ENCODE results near the gene VAPA. TPM values are rescaled to one million over a fixed set of nuclear protein-coding genes. Genes with fewer than 3 reads are reported as not detected.
"Not testable (repeated sequence)": the region's sequence is repeated elsewhere in the genome, so short reads cannot be mapped to it uniquely, and the experiment has no call there.

The VAPA gene
- total and polyA plus RNA-seq, 2 donors (not counting 1 experiment from before 2014, with no cell fraction given): 47.7 to 109 TPM

- Histone ChIP-seq H3K79me2 (ENCODE audit: control insufficient read depth, insufficient read depth, low read length) (peaks cover 11% of the 10 kb centered on the region), H3K27ac (ENCODE audit: low read length in 2 of 2) (no peak overlapping the region), H2AFZ (ENCODE audit: insufficient read depth, low read depth, low read length, poor library complexity, severe bottlenecking) (no peak overlapping the region), H4K20me1 (ENCODE audit: control insufficient read depth, insufficient read depth, low read length, poor library complexity, severe bottlenecking) (peaks cover 10% of the 10 kb centered on the region), H3K27me3 (replicated peaks in 1 of 4; ENCODE audit: control extremely low read depth in 1 of 4, control insufficient read depth in 3 of 4, insufficient read depth in 4 of 4, low read length in 3 of 4) (peaks cover 0 to 7% (median 2%) of the 10 kb centered on the region in 4 experiments), H3K4me1 (ENCODE audit: control insufficient read depth in 2 of 2, insufficient read depth in 2 of 2, low read length in 2 of 2) (peaks cover 10 to 11% of the 10 kb centered on the region in 2 donors), H3K4me3 (ENCODE audit: control extremely low read depth in 1 of 5, extremely low read depth in 1 of 5, insufficient read depth in 1 of 5, low read depth in 2 of 5, low read length in 4 of 5) (no peak overlapping the region), H3K4me2 (replicated peaks; ENCODE audit: low read depth, low read length, poor library complexity, severe bottlenecking) (no peak overlapping the region), H3K9ac (ENCODE audit: low read length) (no peak overlapping the region), H3K9me3 (ENCODE audit: control extremely low read depth in 1 of 3, control insufficient read depth in 2 of 3, insufficient read depth in 1 of 3, low read length in 2 of 3) (peaks cover 0 to 6% (median 1%) of the 10 kb centered on the region in 3 donors), H3K36me3 (replicated peaks in 1 of 2; ENCODE audit: control extremely low read depth in 1 of 2, control insufficient read depth in 1 of 2, extremely low read depth in 1 of 2, insufficient read depth in 2 of 2, low read length in 1 of 2) (no peaks in the 10 kb centered on the region)
- TF ChIP-seq, protein P1, sequence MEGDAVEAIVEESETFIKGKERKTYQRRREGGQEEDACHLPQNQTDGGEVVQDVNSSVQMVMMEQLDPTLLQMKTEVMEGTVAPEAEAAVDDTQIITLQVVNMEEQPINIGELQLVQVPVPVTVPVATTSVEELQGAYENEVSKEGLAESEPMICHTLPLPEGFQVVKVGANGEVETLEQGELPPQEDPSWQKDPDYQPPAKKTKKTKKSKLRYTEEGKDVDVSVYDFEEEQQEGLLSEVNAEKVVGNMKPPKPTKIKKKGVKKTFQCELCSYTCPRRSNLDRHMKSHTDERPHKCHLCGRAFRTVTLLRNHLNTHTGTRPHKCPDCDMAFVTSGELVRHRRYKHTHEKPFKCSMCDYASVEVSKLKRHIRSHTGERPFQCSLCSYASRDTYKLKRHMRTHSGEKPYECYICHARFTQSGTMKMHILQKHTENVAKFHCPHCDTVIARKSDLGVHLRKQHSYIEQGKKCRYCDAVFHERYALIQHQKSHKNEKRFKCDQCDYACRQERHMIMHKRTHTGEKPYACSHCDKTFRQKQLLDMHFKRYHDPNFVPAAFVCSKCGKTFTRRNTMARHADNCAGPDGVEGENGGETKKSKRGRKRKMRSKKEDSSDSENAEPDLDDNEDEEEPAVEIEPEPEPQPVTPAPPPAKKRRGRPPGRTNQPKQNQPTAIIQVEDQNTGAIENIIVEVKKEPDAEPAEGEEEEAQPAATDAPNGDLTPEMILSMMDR (IDR thresholded peaks at IDR 0.05): no peak
- TF ChIP-seq EZH2 (IDR thresholded peaks at IDR 0.05; ENCODE audit: borderline replicate concordance, insufficient read depth, low read depth, low read length, poor library complexity, severe bottlenecking): no peak
- POLR2A ChIA-PET: no interaction called here
- no CpG with 5 or more reads among the region's 2 CpGs for WGBS (ENCODE audit: insufficient coverage)
- CTCF ChIA-PET: no interaction called here
- ATAC-seq (ENCODE audit: low read depth): no peak
- H3K27me3 Mint-ChIP-seq: peaks cover 27% of the 10 kb centered on the region
- intact Hi-C loops (cut with micrococcal nuclease): loop anchor here (5.0 kb wide), 2 partner anchors 1203 to 1308 kb away; partner anchors contain the start of gene MTCL1
- H3K4me3 Mint-ChIP-seq: no peak overlapping the region
- DNase-seq: no peak
- H3K9me3 Mint-ChIP-seq (ENCODE audit: insufficient read depth): no peaks in the 10 kb centered on the region
- peaks cover 15% of the 10 kb centered on the region for H3K4me1 Mint-ChIP-seq
- no peak overlapping the region for H3K27ac Mint-ChIP-seq
Observed at GRCh38 chr18:9910661-9911060, 3.2 kb upstream of the VAPA start.

DNA sequence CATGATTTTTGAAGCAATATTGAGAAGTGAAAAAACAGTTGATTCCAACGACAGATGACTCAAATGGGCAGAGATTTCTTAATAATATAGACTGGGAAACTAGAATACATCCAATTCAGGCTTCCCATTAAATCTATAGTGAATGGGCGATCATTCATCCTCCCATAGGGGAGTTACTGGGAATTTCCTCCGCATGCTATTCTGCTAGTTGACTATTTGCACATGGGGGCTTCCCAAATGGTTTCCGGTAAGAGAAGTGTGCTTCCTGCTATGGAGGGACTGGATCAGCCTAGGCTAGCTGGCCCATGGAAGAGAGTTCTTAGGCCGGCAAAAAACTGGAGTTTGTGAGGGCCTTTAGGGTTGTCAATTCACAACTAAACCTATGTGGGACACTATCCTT is 2.6 kb upstream of the VAPA start:
- intact Hi-C loops (cut with micrococcal nuclease): loop anchor here (5.0 kb wide), 2 partner anchors 1204 to 1309 kb away; partner anchors contain the start of gene MTCL1
- no peak overlapping the region for H3K27ac Mint-ChIP-seq
- no peaks in the 10 kb centered on the region for H3K9me3 Mint-ChIP-seq (ENCODE audit: insufficient read depth)
- TF ChIP-seq EZH2 (IDR thresholded peaks at IDR 0.05; ENCODE audit: borderline replicate concordance, insufficient read depth, low read depth, low read length, poor library complexity, severe bottlenecking): no peak
- TF ChIP-seq, protein P1 (IDR thresholded peaks at IDR 0.05): no peak
- no peak overlapping the region for H2AFZ ChIP-seq (ENCODE audit: insufficient read depth, low read depth, low read length, poor library complexity, severe bottlenecking)
- H3K4me1 Mint-ChIP-seq: peaks cover 20% of the 10 kb centered on the region
- H3K27me3 ChIP-seq (replicated peaks in 1 of 4; ENCODE audit: control extremely low read depth in 1 of 4, control insufficient read depth in 3 of 4, insufficient read depth in 4 of 4, low read length in 3 of 4): peaks cover 0 to 7% (median 2%) of the 10 kb centered on the region in 4 experiments
- POLR2A ChIA-PET: no interaction called here
- H3K27me3 Mint-ChIP-seq: peaks cover 21% of the 10 kb centered on the region
- no peaks in the 10 kb centered on the region for H3K36me3 ChIP-seq (replicated peaks in 1 of 2; ENCODE audit: control extremely low read depth in 1 of 2, control insufficient read depth in 1 of 2, extremely low read depth in 1 of 2, insufficient read depth in 2 of 2, low read length in 1 of 2)
- CTCF ChIA-PET: interaction anchor here (1.1 kb wide), 1 partner anchor 16 kb away, joined by 3 read pairs; no protein-coding TSS in a partner anchor
- H4K20me1 ChIP-seq (ENCODE audit: control insufficient read depth, insufficient read depth, low read length, poor library complexity, severe bottlenecking): peaks cover 16% of the 10 kb centered on the region
- DNase-seq: no peak
- peaks cover 0 to 6% (median 1%) of the 10 kb centered on the region in 3 donors for H3K9me3 ChIP-seq (ENCODE audit: control extremely low read depth in 1 of 3, control insufficient read depth in 2 of 3, insufficient read depth in 1 of 3, low read length in 2 of 3)
- H3K9ac ChIP-seq (ENCODE audit: low read length): no peak overlapping the region
- no CpG with 5 or more reads among the region's 5 CpGs for WGBS (ENCODE audit: insufficient coverage)
- H3K4me2 ChIP-seq (replicated peaks; ENCODE audit: low read depth, low read length, poor library complexity, severe bottlenecking): no peak overlapping the region
- peaks cover 16% of the 10 kb centered on the region in 2 donors for H3K4me1 ChIP-seq (ENCODE audit: control insufficient read depth in 2 of 2, insufficient read depth in 2 of 2, low read length in 2 of 2)
- H3K4me3 ChIP-seq (ENCODE audit: control extremely low read depth in 1 of 5, extremely low read depth in 1 of 5, insufficient read depth in 1 of 5, low read depth in 2 of 5, low read length in 4 of 5): no peak overlapping the region
- ATAC-seq (ENCODE audit: low read depth): no peak
- no peak overlapping the region for H3K4me3 Mint-ChIP-seq
- H3K79me2 ChIP-seq (ENCODE audit: control insufficient read depth, insufficient read depth, low read length): peaks cover 17% of the 10 kb centered on the region
- H3K27ac ChIP-seq (ENCODE audit: low read length in 2 of 2): no peak overlapping the region

DNA sequence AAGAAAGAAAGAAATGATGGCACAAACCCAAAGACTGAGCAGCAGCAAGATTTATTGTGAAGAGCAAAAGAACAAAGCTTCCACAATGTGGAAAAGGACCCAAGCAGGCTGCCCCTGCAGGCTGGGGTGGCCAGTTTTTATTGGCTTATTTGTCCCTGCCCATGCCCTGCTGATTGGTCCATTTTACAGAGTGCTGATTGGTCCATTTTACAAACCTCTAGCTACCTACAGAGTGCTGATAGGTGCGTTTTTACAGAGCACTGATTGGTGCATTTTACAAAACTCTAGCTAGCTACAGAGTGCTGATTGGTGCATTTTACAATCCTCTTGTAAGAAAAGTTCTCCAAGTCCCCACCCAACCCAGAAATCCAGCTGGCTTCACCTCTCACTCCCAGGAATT is 1.5 kb upstream of the VAPA start:
- POLR2A ChIA-PET; DNase-seq; H3K4me3 Mint-ChIP-seq; H3K27ac ChIP-seq (ENCODE audit: low read length in 2 of 2); H3K27me3 ChIP-seq (replicated peaks in 1 of 4; ENCODE audit: control extremely low read depth in 1 of 4, control insufficient read depth in 3 of 4, insufficient read depth in 4 of 4, low read length in 3 of 4); H3K9me3 Mint-ChIP-seq (ENCODE audit: insufficient read depth); H3K4me3 ChIP-seq (ENCODE audit: control extremely low read depth in 1 of 5, extremely low read depth in 1 of 5, insufficient read depth in 1 of 5, low read depth in 2 of 5, low read length in 4 of 5); ATAC-seq (ENCODE audit: low read depth); H3K36me3 ChIP-seq (replicated peaks in 1 of 2; ENCODE audit: control extremely low read depth in 1 of 2, control insufficient read depth in 1 of 2, extremely low read depth in 1 of 2, insufficient read depth in 2 of 2, low read length in 1 of 2); H3K9ac ChIP-seq (ENCODE audit: low read length); H3K4me2 ChIP-seq (replicated peaks; ENCODE audit: low read depth, low read length, poor library complexity, severe bottlenecking); H3K9me3 ChIP-seq (ENCODE audit: control extremely low read depth in 1 of 3, control insufficient read depth in 2 of 3, insufficient read depth in 1 of 3, low read length in 2 of 3); H3K27ac Mint-ChIP-seq; H2AFZ ChIP-seq (ENCODE audit: insufficient read depth, low read depth, low read length, poor library complexity, severe bottlenecking): not testable (repeated sequence)
- Histone ChIP-seq H3K79me2 (ENCODE audit: control insufficient read depth, insufficient read depth, low read length) (peaks cover 27% of the 10 kb centered on the region), H3K4me1 (ENCODE audit: control insufficient read depth in 2 of 2, insufficient read depth in 2 of 2, low read length in 2 of 2) (peaks cover 21 to 22% of the 10 kb centered on the region in 2 donors), H4K20me1 (ENCODE audit: control insufficient read depth, insufficient read depth, low read length, poor library complexity, severe bottlenecking) (peaks cover 21% of the 10 kb centered on the region)
- WGBS (ENCODE audit: insufficient coverage): 100% methylated on average over 1 of the region's 1 CpG
- peaks cover 12% of the 10 kb centered on the region for H3K27me3 Mint-ChIP-seq
- intact Hi-C loops (cut with micrococcal nuclease): loop anchor here (2.0 to 5.0 kb wide), 3 partner anchors 1205 to 1939 kb away; partner anchors contain the start of genes CHMP1B and MTCL1
- H3K4me1 Mint-ChIP-seq: peaks cover 26% of the 10 kb centered on the region
- CTCF ChIA-PET: interaction anchor here (1.9 kb wide), 1 partner anchor 300 kb away, joined by 5 read pairs; no protein-coding TSS in a partner anchor

Measured in B cell (primary cell).